Endothelial cell of umbilical vein (primary cell): ENCODE measurements around the gene TRPC3. TPM values are rescaled to one million over a fixed set of nuclear protein-coding genes. Genes with fewer than 3 reads are reported as not detected.

Experiments
- BruUV-seq: library from RNA; stranded (reverse); fragments of 400-500 nt; replicated peaks from 2 replicates; lab custom pipeline; 2021; lab: Mats Ljungman, UMichigan
- CTCF ChIA-PET: fragments of 300-600, 350-600 bp; sonication (Branson Sonifier 250); formaldehyde crosslinking; loops from one replicate; lab custom pipeline; 2021; ENCODE audit warnings: antibody characterized with exemption, inconsistent platforms; lab: Charles Lee
- POLR2A ChIA-PET: fragments of 300-600, 350-600 bp; sonication (Branson Sonifier 250); formaldehyde crosslinking; loops from one replicate; lab custom pipeline; 2021; ENCODE audit warnings: antibody characterized with exemption, inconsistent platforms; lab: Charles Lee
- DNase-seq: peaks from one replicate; pipeline ENCODE4 v3.0.0-alpha.2; 2011; ENCODE audit warnings: low read depth, low spot score
- FAIRE-seq: peaks from 2 replicates; lab custom pipeline; 2011; peaks lifted over from hg19 to GRCh38; lab: Jason Lieb, UNC
- H2AFZ ChIP-seq: 2 replicates; pipeline ENCODE4 v1.6.0; 2012; ENCODE audit warnings: low read depth, low read length, control low read depth, inconsistent platforms
- H3K27ac ChIP-seq: 2 replicates; pipeline ENCODE4 v1.5.1; 2011; ENCODE audit warnings: low read depth, mild to moderate bottlenecking, control low read depth, low read length, moderate library complexity; ENCODE audit not compliant: insufficient read depth
- H3K27me3 ChIP-seq, 2 experiments: 2 replicates each; pipeline versions ENCODE4 v1.6.0 to v1.6.1; 2011; ENCODE audit warnings: low read length in 2 of 2, mixed read lengths in 1 of 2; ENCODE audit not compliant: control insufficient read depth in 2 of 2, insufficient read depth in 2 of 2
- H3K36me3 ChIP-seq, 2 experiments: 2 replicates in 1 of 2; 3 replicates in 1 of 2; pipeline ENCODE4 v1.5.1; 2011; ENCODE audit warnings: low read length in 2 of 2, mild to moderate bottlenecking in 1 of 2, moderate library complexity in 1 of 2; ENCODE audit not compliant: control insufficient read depth in 2 of 2, insufficient read depth in 2 of 2; ENCODE audit errors: extremely low read depth in 1 of 2
- H3K4me1 ChIP-seq: 3 replicates; pipeline ENCODE4 v1.5.1; 2011; ENCODE audit warnings: mild to moderate bottlenecking, low read length; ENCODE audit not compliant: control insufficient read depth, insufficient read depth; ENCODE audit errors: extremely low read depth
- H3K4me2 ChIP-seq: 2 replicates; pipeline ENCODE4 v1.6.1; 2011; ENCODE audit warnings: low read length, control low read depth, mixed read lengths; ENCODE audit not compliant: insufficient read depth
- H3K4me3 ChIP-seq, 3 experiments: fragments of 200-600 bp in 1 of 3; sonication (generic), shearing (Covaris generic) in 1 of 3; replicated peaks in 1 of 3; 2 replicates each; pipeline ENCODE4 v1.5.1; 2011 to 2016; ENCODE audit warnings: control low read depth in 3 of 3, low read length in 3 of 3, mild to moderate bottlenecking in 2 of 3, inconsistent platforms in 1 of 3, low read depth in 1 of 3, moderate library complexity in 1 of 3; ENCODE audit not compliant: insufficient read depth in 1 of 3
- H3K79me2 ChIP-seq: 2 replicates; pipeline ENCODE4 v1.6.0; 2012; ENCODE audit warnings: low read length, inconsistent platforms; ENCODE audit not compliant: control insufficient read depth, insufficient read depth
- H3K9ac ChIP-seq: replicated peaks from 2 replicates; pipeline ENCODE3; 2011; ENCODE audit warnings: low read length, control low read depth; ENCODE audit not compliant: insufficient read depth; ENCODE audit errors: extremely low read depth
- H3K9me1 ChIP-seq: replicated peaks from 3 replicates; pipeline ENCODE4 v1.6.0; 2011; ENCODE audit warnings: mild to moderate bottlenecking, low read length; ENCODE audit not compliant: control insufficient read depth, insufficient read depth; ENCODE audit errors: extremely low read depth
- H3K9me3 ChIP-seq: replicated peaks from 2 replicates; pipeline ENCODE4 v1.5.1; 2012; ENCODE audit warnings: low read length, inconsistent platforms; ENCODE audit not compliant: control insufficient read depth, insufficient read depth
- H4K20me1 ChIP-seq: replicated peaks from 2 replicates; pipeline ENCODE3; 2011; ENCODE audit warnings: mild to moderate bottlenecking, low read length; ENCODE audit not compliant: control insufficient read depth, insufficient read depth; ENCODE audit errors: extremely low read depth
- CTCF ChIP-seq, 2 donors: IDR thresholded peaks; 1 replicate in 1 of 2; 2 replicates in 1 of 2; pipeline ENCODE4 v1.5.1; 2011; ENCODE audit warnings: low read length in 2 of 2, mild to moderate bottlenecking in 2 of 2, moderate library complexity in 2 of 2, control low read depth in 1 of 2, inconsistent platforms in 1 of 2, low read depth in 1 of 2; ENCODE audit not compliant: insufficient read depth in 1 of 2; ENCODE audit errors: extremely low read depth in 1 of 2
- EZH2 ChIP-seq: IDR thresholded peaks from 2 replicates; pipeline ENCODE4 v1.6.1; 2012; ENCODE audit warnings: borderline replicate concordance, low read depth, mild to moderate bottlenecking, moderate library complexity, low read length, inconsistent platforms; ENCODE audit not compliant: severe bottlenecking
- FOS ChIP-seq: IDR thresholded peaks from 2 replicates; pipeline ENCODE4 v1.6.1; 2011; ENCODE audit warnings: mild to moderate bottlenecking, low read length, moderate library complexity, borderline replicate concordance; ENCODE audit not compliant: insufficient read depth
- GATA2 ChIP-seq: IDR thresholded peaks from 2 replicates; pipeline ENCODE4 v1.7.0; 2011; ENCODE audit warnings: low read depth, mild to moderate bottlenecking, moderate library complexity, mixed read lengths, low read length; ENCODE audit not compliant: insufficient read length, insufficient read depth
- JUN ChIP-seq: IDR thresholded peaks from 2 replicates; pipeline ENCODE4 v1.6.1; 2011; ENCODE audit warnings: borderline replicate concordance, low read depth; ENCODE audit not compliant: insufficient read length, insufficient read depth
- MAX ChIP-seq: IDR thresholded peaks from 2 replicates; pipeline ENCODE4 v1.6.1; 2011; ENCODE audit not compliant: insufficient read depth, insufficient read length
- MYC ChIP-seq: IDR thresholded peaks from one replicate; pipeline ENCODE4 v1.6.1; 2011; ENCODE audit warnings: mild to moderate bottlenecking, low read depth, low read length
- POLR2A ChIP-seq: IDR thresholded peaks from 2 replicates; pipeline ENCODE4 v1.6.1; 2012; ENCODE audit warnings: low read depth, mild to moderate bottlenecking, control low read depth, low read length
- POLR2AphosphoS5 ChIP-seq: IDR thresholded peaks from 2 replicates; pipeline ENCODE4 v1.6.1; 2012; ENCODE audit warnings: low read depth, mild to moderate bottlenecking, control low read depth, low read length, moderate library complexity; ENCODE audit not compliant: insufficient read depth
- dilution Hi-C: fragments of 300-500 bp; cut with MboI; formaldehyde crosslinking; loops from one replicate; pipeline ENCODE4 v1.15.0; 2019; ENCODE audit warnings: low sequenced_read_pairs; ENCODE audit not compliant: extremely low pct_ligation_motif_present
- intact Hi-C: fragments of 100-400 bp; cut with micrococcal nuclease; formaldehyde crosslinking; loops from one replicate; pipeline ENCODE4 v1.10.0; 2022
- polyA plus RNA-seq, 4 experiments: library from polyadenylated mRNA; depleted of rRNA in 3 of 4; stranded (reverse) in 3 of 4; unstranded in 1 of 4; fragments of >200 nt; gene quantifications; 2 replicates each; pipeline versions ENCODE4 v1.2.1 to v1.2.3, GENCODE V29; 2011 to 2012; ENCODE audit warnings: missing spikeins in 1 of 4
- total RNA-seq: library from RNA; stranded (reverse); gene quantifications from 2 replicates; pipeline ENCODE4 v1.2.3, GENCODE V29; 2021

TRPC3 gene
- total and polyA plus RNA-seq, 2 donors (not counting 3 experiments of a cell fraction or from before 2014, with no cell fraction given), result not detected

GRCh38 chr4:121934635-121935034 lies 17.2 kb downstream of the TRPC3 start:
- intact Hi-C loops, result no loop called here
- Histone ChIP-seq H3K9ac (no peak overlapping the region), H3K9me3 (no peaks in the 10 kb centered on the region), H2AFZ (no peak overlapping the region), H3K9me1 (no peaks in the 10 kb centered on the region), H3K4me1 (no peaks in the 10 kb centered on the region), H3K27ac (no peak overlapping the region), H3K79me2 (no peaks in the 10 kb centered on the region), H3K4me3 (no peak overlapping the region), H3K27me3 (peaks cover 10 to 32% of the 10 kb centered on the region in 2 experiments), H3K36me3 (no peaks in the 10 kb centered on the region), H3K4me2 (no peak overlapping the region), H4K20me1 (no peaks in the 10 kb centered on the region)
- CTCF ChIA-PET, result interaction anchor here (1.1 kb wide), 1 partner anchor 10 kb away, joined by 3 read pairs; no protein-coding TSS in a partner anchor
- POLR2A ChIA-PET, result no interaction called here
- FAIRE-seq, result no peak
- dilution Hi-C loops, result no loop called here
- BruUV-seq, result no TSS peak
- TF ChIP-seq POLR2AphosphoS5, result no peak
- no peak for TF ChIP-seq MAX
- no peak for TF ChIP-seq CTCF (IDR thresholded peaks at IDR 0.05; ENCODE audit: extremely low read depth in 1 of 2, insufficient read depth in 1 of 2, low read depth in 1 of 2, low read length in 2 of 2)
- no peak for TF ChIP-seq JUN
- TF ChIP-seq EZH2, result no peak
- no peak for TF ChIP-seq MYC
- no peak for TF ChIP-seq FOS
- TF ChIP-seq POLR2A, result no peak
- no peak for TF ChIP-seq GATA2
- no peak for DNase-seq
